Kidney (tissue), 14 donors: ENCODE data around the gene HPCAL1. TPM values are rescaled to one million over a fixed set of nuclear protein-coding genes. Genes with fewer than 3 reads are reported as not detected.

Experiments
- DNase-seq, 5 donors: peaks; one replicate each; pipeline ENCODE4 v3.0.0-alpha.2; 2013 to 2020
- FAIRE-seq: peaks from 2 replicates; lab custom pipeline; 2012; peaks lifted over from hg19 to GRCh38; lab: Jason Lieb, UNC
- H3K27ac ChIP-seq, 2 donors: one replicate each; pipeline ENCODE4 v1.7.0; 2013; ENCODE audit warnings: low read depth in 2 of 2, low read length in 2 of 2, inconsistent platforms in 1 of 2
- H3K27me3 ChIP-seq: one replicate; pipeline ENCODE4 v1.7.1; 2013; ENCODE audit warnings: low read length, inconsistent platforms; ENCODE audit not compliant: control insufficient read depth, insufficient read depth
- H3K36me3 ChIP-seq, 3 donors: one replicate each; pipeline versions ENCODE4 v1.7.0 to v1.7.1; 2013; ENCODE audit warnings: low read length in 3 of 3, control low read depth in 1 of 3, inconsistent platforms in 1 of 3; ENCODE audit not compliant: insufficient read depth in 3 of 3, control insufficient read depth in 2 of 3
- H3K4me1 ChIP-seq, 3 donors: one replicate each; pipeline versions ENCODE4 v1.7.0 to v1.7.1; 2013; ENCODE audit warnings: low read length in 3 of 3, inconsistent platforms in 1 of 3, low read depth in 1 of 3; ENCODE audit not compliant: control insufficient read depth in 2 of 3, insufficient read depth in 2 of 3
- H3K4me3 ChIP-seq, 3 donors: one replicate each; pipeline versions ENCODE4 v1.7.0 to v1.8.1; 2013; ENCODE audit warnings: low read length in 3 of 3, control low read depth in 1 of 3, inconsistent platforms in 1 of 3
- H3K9ac ChIP-seq, 3 donors: one replicate each; pipeline versions ENCODE4 v1.7.0 to v1.7.1; 2013; ENCODE audit warnings: low read length in 3 of 3, control low read depth in 1 of 3, inconsistent platforms in 1 of 3
- H3K9me3 ChIP-seq, 3 donors: one replicate each; pipeline versions ENCODE4 v1.7.0 to v1.7.1; 2013; ENCODE audit warnings: low read length in 3 of 3, control low read depth in 1 of 3, inconsistent platforms in 1 of 3; ENCODE audit not compliant: control insufficient read depth in 2 of 3, insufficient read depth in 1 of 3
- intact Hi-C: fragments of 100-400 bp; cut with DNase I; formaldehyde crosslinking; loops from one replicate; pipeline ENCODE4 v1.11.1; 2022
- polyA plus RNA-seq: library from polyadenylated mRNA; stranded (reverse); fragments of 350-450 nt; fragmentation: Illumina TruSeq; extraction: RNeasy Lipid Tissue Mini Kit (QIAGEN cat#74804); gene quantifications from one replicate; pipeline ENCODE4 v1.2.3, GENCODE V29; 2014; ENCODE audit warnings: low read depth, low replicate concordance; ENCODE audit not compliant: insufficient read depth
- total RNA-seq: library from RNA; stranded (reverse); fragmentation: NEBNext Ultra II Directional; extraction: Animal tissue kit (Norgen Biotek cat#: 25700); gene quantifications from one replicate; pipeline ENCODE4 v1.2.1, GENCODE V29; 2021
- TF ChIP-seq, protein P1 (sequence below): IDR thresholded peaks from 3 replicates; pipeline ENCODE4 v1.5.1; 2012; ENCODE audit warnings: mild to moderate bottlenecking, moderate library complexity, borderline replicate concordance; ENCODE audit not compliant: insufficient read depth; ENCODE audit errors: extremely low read depth
- donor health status: control.
- donor health status: control.
- donor health status: control.
- donor health status: control.
- donor health status: control.
- donor health status: DM: yes; HTN: yes; CAD: no.
- donor health status: Normal renal cell carcinoma (clear cell type).

HPCAL1 gene
- total and polyA plus RNA-seq, 2 donors from 2014 or later = 47.3 to 121 TPM

GRCh38 chr2:10311736-10312135 lies 9.0 kb downstream of the HPCAL1 start:
- intact Hi-C loops = no loop called here
- Histone ChIP-seq H3K4me1 (peaks cover 0 to 15% (median 10%) of the 10 kb centered on the region in 3 donors), H3K9ac (no peak overlapping the region), H3K27me3 (no peaks in the 10 kb centered on the region), H3K27ac (no peak overlapping the region), H3K9me3 (peaks cover 0 to 5% (median 0%) of the 10 kb centered on the region in 3 donors), H3K4me3 (no peak overlapping the region), H3K36me3 (peaks cover 5 to 8% (median 8%) of the 10 kb centered on the region in 3 donors)
- FAIRE-seq (no peak), DNase-seq (no peak)
- TF ChIP-seq, protein P1, sequence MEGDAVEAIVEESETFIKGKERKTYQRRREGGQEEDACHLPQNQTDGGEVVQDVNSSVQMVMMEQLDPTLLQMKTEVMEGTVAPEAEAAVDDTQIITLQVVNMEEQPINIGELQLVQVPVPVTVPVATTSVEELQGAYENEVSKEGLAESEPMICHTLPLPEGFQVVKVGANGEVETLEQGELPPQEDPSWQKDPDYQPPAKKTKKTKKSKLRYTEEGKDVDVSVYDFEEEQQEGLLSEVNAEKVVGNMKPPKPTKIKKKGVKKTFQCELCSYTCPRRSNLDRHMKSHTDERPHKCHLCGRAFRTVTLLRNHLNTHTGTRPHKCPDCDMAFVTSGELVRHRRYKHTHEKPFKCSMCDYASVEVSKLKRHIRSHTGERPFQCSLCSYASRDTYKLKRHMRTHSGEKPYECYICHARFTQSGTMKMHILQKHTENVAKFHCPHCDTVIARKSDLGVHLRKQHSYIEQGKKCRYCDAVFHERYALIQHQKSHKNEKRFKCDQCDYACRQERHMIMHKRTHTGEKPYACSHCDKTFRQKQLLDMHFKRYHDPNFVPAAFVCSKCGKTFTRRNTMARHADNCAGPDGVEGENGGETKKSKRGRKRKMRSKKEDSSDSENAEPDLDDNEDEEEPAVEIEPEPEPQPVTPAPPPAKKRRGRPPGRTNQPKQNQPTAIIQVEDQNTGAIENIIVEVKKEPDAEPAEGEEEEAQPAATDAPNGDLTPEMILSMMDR = no peak

GRCh38 chr2:10312437-10312957 lies 9.8 kb downstream of the HPCAL1 start:
- Histone ChIP-seq H3K36me3 (peaks cover 5 to 8% (median 8%) of the 10 kb centered on the region in 3 donors), H3K27ac (no peak overlapping the region), H3K9me3 (peaks cover 0 to 5% (median 0%) of the 10 kb centered on the region in 3 donors), H3K4me1 (peaks cover 0 to 8% (median 3%) of the 10 kb centered on the region in 3 donors), H3K4me3 (peak overlapping the region in 1 of 3 donors; percentile 8), H3K27me3 (no peaks in the 10 kb centered on the region), H3K9ac (no peak overlapping the region)
- TF ChIP-seq, protein P1 = no peak
- no peak for DNase-seq
- FAIRE-seq = no peak
- intact Hi-C loops = no loop called here

DNA sequence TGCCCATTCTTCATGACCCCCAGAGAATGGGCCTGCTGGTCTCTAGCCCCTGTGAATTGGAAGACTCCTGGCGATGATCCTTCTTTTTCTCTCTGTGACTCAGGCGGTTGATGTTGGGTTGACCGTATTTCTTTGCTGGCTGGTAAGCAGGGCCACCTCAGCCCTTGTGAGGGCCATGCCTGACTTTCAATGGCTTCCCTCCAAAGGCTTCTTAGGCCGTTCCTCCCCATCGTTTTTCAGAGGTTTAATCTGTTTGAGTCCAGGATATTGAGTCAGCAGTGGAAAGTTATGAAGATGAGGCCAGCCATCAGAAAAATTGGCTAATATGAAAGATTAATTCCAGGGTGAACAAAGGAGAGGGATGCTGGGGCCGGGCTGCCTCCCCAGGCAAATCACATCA lies 13.6 kb downstream of the HPCAL1 start:
- no peak overlapping the region for H3K27ac ChIP-seq
- H3K9ac ChIP-seq = no peak overlapping the region
- peaks cover 5 to 8% (median 8%) of the 10 kb centered on the region in 3 donors for H3K36me3 ChIP-seq
- no peak overlapping the region for H3K4me3 ChIP-seq
- TF ChIP-seq, protein P1 = no peak
- no peaks in the 10 kb centered on the region for H3K27me3 ChIP-seq
- H3K4me1 ChIP-seq = no peaks in the 10 kb centered on the region
- intact Hi-C loops = no loop called here
- FAIRE-seq = no peak
- DNase-seq = no peak
- H3K9me3 ChIP-seq = peaks cover 0 to 5% (median 0%) of the 10 kb centered on the region in 3 donors

- intact Hi-C loops = no loop called here
- H3K4me1 ChIP-seq = no peaks in the 10 kb centered on the region
- FAIRE-seq = no peak
- H3K9ac ChIP-seq = no peak overlapping the region
- H3K36me3 ChIP-seq = peaks cover 1 to 6% (median 6%) of the 10 kb centered on the region in 3 donors
- TF ChIP-seq, protein P1 = no peak
- H3K27ac ChIP-seq = no peak overlapping the region
- H3K27me3 ChIP-seq = no peaks in the 10 kb centered on the region
- H3K9me3 ChIP-seq = peaks cover 0 to 4% (median 0%) of the 10 kb centered on the region in 3 donors
- no peak for DNase-seq
- H3K4me3 ChIP-seq = no peak overlapping the region
Measured at GRCh38 chr2:10316860-10317259, 14.2 kb downstream of the HPCAL1 start.
